RWPE1 (cell line): ENCODE measurements around the gene EIF6.

ENCODE experiments used
- CTCF ChIA-PET: fragments of 350-600 bp; sonication (Branson Sonifier 250); formaldehyde crosslinking; extraction: SDS; loops from one replicate; lab custom pipeline; 2021; lab: Yijun Ruan, JAX
- POLR2A ChIA-PET: fragments of 400-600 bp; formaldehyde crosslinking; extraction: SDS; loops from one replicate; lab custom pipeline; 2020; ENCODE audit warnings: antibody characterized with exemption; ENCODE audit not compliant: low non-redundant PET; lab: Yijun Ruan, JAX
- DNase-seq: peaks from one replicate; pipeline ENCODE4 v3.0.0; 2012; ENCODE audit warnings: low spot score
- H3K27ac ChIP-seq: fragments of 450-650 bp; 2 replicates; pipeline ENCODE4 v1.5.1; 2017
- TF ChIP-seq, protein P1 (sequence below): fragments of 450-650 bp; conservative IDR thresholded peaks from 2 replicates; pipeline ENCODE4 v1.5.1; 2017; ENCODE audit warnings: low read depth, mild to moderate bottlenecking

EIF6 gene

DNA sequence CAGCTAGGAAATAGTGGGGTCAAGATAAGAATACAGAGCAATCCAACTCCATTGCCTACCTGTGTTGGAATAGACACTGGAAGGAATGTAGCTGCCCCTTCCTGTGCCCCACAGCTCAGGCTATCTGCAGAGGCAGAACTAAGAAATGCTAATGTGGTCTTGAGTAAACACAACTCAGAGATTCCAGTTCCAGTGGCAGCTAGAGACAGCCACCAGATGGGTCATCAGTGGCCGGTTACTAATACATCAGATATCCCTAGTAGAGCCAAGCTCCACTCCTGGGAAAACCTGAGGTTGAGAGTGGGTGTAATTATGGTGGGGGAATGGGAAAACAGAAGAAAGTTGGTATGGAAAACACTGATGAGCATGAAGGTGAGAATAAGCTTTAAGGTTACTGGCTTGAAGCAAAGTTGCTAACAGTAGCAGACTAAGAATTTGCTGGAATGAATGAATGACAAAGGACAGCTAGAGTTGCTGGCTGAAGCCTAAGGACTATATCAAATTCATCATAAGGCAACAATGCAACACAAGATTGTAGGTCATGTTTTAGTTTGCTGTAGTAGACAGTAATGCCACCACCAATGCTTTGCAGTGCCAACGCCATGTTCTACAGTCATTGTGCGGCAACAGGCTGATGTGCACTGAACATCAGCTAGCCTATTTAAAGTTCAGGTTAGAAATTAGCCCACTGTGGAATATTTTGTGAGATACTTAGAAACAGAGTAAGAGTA, 36.0 kb upstream of the EIF6 start:
- TF ChIP-seq, protein P1, sequence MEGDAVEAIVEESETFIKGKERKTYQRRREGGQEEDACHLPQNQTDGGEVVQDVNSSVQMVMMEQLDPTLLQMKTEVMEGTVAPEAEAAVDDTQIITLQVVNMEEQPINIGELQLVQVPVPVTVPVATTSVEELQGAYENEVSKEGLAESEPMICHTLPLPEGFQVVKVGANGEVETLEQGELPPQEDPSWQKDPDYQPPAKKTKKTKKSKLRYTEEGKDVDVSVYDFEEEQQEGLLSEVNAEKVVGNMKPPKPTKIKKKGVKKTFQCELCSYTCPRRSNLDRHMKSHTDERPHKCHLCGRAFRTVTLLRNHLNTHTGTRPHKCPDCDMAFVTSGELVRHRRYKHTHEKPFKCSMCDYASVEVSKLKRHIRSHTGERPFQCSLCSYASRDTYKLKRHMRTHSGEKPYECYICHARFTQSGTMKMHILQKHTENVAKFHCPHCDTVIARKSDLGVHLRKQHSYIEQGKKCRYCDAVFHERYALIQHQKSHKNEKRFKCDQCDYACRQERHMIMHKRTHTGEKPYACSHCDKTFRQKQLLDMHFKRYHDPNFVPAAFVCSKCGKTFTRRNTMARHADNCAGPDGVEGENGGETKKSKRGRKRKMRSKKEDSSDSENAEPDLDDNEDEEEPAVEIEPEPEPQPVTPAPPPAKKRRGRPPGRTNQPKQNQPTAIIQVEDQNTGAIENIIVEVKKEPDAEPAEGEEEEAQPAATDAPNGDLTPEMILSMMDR: no peak
- no peak overlapping the region for H3K27ac ChIP-seq
- POLR2A ChIA-PET: interaction anchor here (0.5 kb wide), 1 partner anchor 10 kb away, joined by 7 read pairs; no protein-coding TSS in a partner anchor
- CTCF ChIA-PET: interaction anchor here (0.6 to 3.8 kb wide), 4 partner anchors 9 to 521 kb away, joined by 3 to 16 read pairs (median 4); no protein-coding TSS in a partner anchor
- DNase-seq: no peak

DNA sequence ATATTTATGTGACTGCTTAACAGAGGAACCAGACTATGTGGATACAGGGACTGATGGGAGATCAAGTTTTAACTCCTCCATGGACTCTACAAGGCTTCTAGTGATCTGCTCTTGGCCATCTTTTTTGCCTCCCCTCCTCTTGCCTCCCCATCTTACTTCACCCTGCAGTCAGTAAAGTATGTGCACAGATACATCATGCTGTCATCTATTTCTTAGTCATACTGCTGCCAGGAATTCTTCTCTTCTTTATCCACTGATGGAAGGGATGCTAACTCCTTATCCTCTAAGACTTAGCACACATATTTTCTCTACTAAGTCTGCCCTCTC, 35.3 kb upstream of the EIF6 start:
- TF ChIP-seq, protein P1: no peak
- POLR2A ChIA-PET: no interaction called here
- DNase-seq: peak; percentile 87
- CTCF ChIA-PET: interaction anchor here (0.7 to 3.8 kb wide), 3 partner anchors 10 to 521 kb away, joined by 3 to 16 read pairs (median 4); no protein-coding TSS in a partner anchor
- H3K27ac ChIP-seq: no peak overlapping the region

DNA sequence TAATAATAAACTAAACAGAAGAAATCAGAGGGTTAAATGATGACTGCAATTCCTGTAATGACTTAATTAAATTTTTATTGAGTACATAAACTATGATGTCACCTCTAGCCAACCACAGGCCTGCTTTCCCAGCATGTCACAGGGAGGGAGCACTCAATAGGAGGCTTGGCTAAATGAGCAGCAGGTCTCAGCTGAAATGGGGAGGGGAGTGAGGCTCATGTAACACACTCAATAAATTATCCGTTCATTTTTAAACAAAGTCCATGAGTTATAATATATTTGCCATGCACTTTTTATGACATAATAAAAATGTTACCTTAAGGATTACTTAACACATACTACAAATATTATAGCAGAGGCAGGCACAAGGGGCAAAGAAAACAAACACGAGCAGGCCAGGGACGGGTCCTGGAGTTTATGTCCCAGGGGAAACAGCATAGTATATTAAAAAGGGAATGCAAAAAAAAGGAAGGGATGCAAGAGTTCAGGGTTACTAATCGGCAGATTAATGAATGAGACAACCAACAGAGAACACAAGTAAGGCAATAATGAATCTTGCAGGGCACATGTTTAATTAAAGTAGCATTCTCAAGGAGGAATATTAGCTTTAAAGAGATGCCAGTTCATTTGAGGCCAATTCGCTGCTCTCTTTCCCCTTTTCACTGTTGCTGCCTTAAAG, 34.8 kb upstream of the EIF6 start:
- H3K27ac ChIP-seq: peak overlapping the region; percentile 85
- DNase-seq: peak; percentile 51
- ChIA-PET POLR2A (interaction anchor here (1.2 kb wide), 1 partner anchor 11 kb away, joined by 4 read pairs; no protein-coding TSS in a partner anchor), CTCF (interaction anchor here (1.2 to 3.8 kb wide), 3 partner anchors 10 to 50 kb away, joined by 3 to 20 read pairs (median 16); no protein-coding TSS in a partner anchor)
- TF ChIP-seq, protein P1: no peak

DNA sequence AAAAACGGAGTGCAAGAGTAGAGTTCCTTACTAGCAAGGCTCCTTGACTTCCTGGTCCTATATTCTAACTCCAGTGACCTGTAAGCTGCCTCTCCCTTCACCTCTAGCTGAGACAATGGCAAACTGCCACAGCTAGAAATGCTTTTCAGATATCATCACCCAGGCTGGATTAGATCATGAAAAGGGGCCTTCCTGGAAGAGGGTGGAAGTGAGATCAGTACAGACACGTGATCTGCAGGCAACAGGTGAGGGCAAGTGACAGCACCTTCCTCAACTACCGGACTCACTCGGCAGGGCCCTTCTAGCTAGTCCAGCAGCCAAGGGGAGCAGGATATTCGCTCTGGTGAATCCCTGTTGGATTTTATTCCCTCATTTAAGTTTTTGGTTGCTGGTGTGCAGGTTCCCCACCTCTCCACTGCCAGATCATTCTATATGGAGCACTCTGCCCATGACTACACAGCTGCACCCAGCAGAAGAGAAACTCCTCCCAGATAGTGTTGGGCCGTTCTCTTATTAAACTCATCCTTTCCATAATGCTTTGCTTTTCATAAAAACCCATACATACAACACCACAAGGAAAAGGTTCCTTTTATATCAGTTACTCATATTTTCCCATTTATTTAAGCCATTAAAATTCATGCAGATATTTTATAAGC, 34.1 kb upstream of the EIF6 start:
- POLR2A ChIA-PET: interaction anchor here (1.2 kb wide), 1 partner anchor 10 kb away, joined by 4 read pairs; no protein-coding TSS in a partner anchor
- TF ChIP-seq, protein P1: no peak
- DNase-seq: peak; percentile 99
- CTCF ChIA-PET: interaction anchor here (0.5 to 3.8 kb wide), 6 partner anchors 11 to 129 kb away, joined by 3 to 20 read pairs (median 6); no protein-coding TSS in a partner anchor
- H3K27ac ChIP-seq: peak overlapping the region; percentile 85

DNA sequence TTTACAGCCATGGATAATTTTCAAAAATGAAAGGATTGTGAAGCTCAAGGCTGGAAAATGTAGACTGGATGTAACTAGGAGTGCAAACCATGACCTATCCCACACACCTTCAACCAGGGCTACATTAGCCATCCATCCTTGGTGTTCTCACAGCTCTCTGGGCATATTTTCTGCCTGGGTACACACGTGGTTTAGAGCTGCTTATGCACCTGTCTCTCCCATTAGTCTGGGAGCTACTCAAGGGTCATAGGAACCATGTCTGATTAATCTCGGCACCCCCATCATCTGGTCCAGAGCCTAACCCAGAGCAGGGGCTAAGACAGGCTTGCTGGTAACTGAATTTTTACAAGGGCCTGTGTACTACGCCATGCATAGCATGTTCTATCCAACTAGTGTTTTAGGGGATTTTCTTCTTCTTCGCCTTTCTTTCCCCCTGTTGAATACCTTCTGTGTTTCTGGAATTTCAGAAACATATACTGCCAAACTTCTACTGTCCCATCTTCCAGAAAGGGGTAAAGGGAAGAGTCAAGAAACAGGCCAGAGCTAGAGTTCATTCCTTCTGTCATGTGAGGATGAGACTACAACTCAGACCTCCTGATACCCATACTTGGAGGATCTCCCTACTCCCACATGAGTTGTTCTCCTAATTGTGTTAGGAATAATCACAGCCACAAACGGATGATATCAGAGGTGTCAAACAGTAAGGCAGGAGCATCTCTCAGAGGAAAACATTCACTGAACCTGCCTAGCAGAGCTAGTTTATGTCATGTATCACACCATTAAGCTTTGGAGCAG, 33.0 kb upstream of the EIF6 start:
- CTCF ChIA-PET: interaction anchor here (0.5 to 3.8 kb wide), 5 partner anchors 10 to 130 kb away, joined by 3 to 20 read pairs (median 7); no protein-coding TSS in a partner anchor
- H3K27ac ChIP-seq: peak overlapping the region; percentile 58; the same call in 1 of the 2 replicates
- TF ChIP-seq, protein P1: no peak
- POLR2A ChIA-PET: no interaction called here
- no peak for DNase-seq
